GM19035 (cell line): Measurements from ENCODE around the gene KRT5.

ENCODE experiments used
- ATAC-seq: cut with Tn5 transposase; IDR thresholded peaks from one replicate; pipeline ENCODE4 v1.9.1; 2021; ENCODE audit not compliant: unreplicated experiment

KRT5 gene

DNA sequence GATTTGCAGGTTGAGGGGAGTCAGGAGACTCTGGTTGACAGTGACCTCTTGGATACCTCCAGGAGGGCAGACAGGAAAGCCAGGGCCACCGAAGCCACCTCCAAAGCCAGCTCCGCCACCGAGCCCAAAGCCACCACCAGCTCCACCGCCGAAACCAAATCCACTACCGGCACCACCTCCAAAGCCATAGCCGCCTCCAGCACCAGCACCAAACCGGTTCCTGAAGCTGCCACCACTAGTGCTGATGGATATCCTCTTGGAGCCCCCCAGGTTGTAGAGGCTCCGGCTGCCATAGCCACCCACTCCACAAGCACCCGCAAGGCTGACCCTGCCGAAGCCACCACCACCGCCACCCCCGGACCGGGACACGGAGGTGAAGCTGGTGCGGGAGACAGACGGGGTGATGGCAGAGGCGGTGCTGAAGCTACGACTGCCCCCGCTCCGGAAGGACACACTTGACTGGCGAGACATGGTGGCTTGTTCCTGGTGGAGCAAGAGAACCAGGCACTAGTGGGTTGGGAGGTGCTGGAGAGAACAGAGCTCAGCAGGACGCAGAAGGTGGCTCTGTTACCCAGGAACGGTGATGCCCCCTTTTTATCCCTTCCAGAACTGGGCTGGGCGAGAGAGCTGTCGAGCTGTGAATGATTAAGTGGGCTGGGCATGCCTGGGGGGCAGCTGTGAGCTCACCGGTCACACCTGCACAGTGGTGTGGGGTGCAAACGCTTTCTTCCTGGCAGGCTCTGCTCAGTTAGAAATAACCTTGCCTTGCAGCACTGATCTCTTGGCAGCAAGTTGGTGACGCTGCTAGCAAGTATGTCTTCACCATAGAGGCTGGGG is at the start of gene KRT5:
TSS of gene KRT5 (minus strand) at position 569 of the 837 bp plus-strand sequence. CDS start at position 471, 98 bp downstream.
- no peak for ATAC-seq

DNA sequence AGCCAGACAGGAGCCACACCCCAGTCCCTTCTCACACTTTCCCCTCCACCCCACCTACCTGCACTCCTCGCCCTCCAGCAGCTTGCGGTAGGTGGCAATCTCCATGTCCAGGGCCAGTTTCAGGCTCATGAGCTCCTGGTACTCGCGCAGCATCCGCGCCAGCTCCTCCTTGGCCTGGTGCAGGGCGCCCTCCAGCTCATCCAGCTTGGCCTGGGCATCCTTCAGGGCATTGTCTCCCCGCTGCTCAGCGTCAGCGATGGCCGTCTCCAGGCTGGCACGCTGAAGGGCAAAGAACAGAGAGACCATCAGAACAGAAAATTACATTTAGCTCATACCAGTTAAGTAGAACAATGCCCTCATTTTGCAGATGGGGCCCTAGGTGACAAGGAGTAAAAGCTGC is 47.9 kb upstream of the KRT5 start:
- ATAC-seq: no peak

DNA sequence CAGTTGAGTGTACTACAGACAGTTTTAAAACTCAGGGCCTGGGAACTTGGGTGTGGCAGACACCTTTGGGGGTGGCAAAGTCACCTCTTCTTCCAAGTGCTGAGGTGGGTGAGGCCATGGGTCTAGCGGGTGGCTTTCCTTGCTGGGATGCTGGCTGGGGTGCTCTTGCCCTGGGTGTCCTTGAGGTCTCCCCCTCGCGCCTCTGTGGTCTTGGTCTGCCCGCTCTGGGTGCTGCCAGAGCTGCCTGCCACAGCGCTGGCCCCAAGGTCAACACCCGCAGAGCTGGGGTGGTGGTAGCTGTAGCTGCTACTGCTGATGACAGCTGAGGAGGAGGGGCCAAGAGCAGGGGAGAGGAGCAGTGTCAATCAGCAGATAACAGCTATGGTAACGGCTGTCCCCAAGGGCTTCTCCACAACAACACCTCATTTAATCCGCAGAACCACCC is 46.7 kb upstream of the KRT5 start:
- no peak for ATAC-seq

DNA sequence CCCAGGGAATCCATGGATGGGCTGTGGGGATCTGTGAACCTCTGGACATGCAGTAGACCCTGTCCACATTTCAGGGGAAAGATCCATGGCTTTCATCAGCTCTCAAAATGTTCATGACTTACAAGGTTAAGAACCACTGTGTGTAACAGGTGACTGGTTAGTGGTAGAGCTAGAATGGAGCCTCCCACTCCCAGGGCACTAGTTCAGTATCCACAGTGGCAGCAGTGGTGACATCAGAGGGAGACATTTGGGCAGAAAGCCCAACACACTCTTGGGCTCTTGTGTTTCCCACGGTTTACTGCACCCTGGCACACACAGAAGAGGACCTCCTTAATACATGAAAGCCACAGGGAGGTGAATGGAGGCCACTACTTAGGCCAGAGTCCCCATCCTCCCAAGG is 44.4 kb upstream of the KRT5 start:
- no peak for ATAC-seq

DNA sequence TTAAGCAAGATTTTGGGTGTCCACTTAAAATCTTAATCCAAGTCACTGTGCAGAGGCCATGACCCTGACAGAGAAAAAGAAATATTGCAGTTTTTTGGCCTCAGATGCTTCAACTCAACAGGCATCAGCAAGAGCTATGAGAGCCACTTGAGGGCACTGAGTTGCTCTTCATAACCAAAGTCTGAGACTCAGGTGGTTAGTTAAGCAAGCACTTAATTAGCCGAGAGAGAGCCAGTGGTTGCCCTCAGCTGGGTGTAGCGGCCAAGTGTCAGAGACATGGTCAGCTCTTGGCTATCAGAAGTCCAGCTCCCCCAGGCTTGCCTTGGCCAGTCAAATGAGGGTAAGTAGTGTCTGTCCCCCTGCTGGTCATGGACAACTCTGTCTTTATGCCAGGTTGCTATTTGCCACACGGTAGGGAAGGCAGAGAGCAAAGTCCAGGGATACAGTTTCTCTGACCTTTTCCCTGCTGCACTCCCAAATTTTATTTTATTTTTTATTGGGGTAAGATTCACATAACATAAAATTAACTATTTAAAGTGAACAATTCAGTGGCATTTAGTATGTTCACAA is 41.8 kb upstream of the KRT5 start:
- ATAC-seq: no peak

DNA sequence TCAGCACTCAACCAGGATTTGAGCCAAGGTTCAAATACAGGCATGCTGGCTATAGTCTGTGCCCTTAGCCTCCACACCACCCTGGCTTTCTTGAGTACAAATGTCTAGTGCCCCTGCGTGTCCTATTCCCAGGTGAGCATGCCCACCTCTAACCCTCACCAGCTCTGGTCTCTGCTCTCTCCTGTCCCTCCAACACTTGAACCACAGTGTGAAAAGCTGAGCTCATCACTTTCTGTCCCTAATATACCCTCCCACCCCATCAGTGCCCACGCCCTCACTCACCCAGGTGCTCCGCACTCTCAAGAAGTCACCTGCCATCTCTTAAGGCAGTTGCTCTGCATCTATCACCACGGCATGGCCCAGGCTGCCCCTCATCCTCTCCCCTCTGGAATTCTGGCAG is 39.8 kb upstream of the KRT5 start:
- no peak for ATAC-seq

DNA sequence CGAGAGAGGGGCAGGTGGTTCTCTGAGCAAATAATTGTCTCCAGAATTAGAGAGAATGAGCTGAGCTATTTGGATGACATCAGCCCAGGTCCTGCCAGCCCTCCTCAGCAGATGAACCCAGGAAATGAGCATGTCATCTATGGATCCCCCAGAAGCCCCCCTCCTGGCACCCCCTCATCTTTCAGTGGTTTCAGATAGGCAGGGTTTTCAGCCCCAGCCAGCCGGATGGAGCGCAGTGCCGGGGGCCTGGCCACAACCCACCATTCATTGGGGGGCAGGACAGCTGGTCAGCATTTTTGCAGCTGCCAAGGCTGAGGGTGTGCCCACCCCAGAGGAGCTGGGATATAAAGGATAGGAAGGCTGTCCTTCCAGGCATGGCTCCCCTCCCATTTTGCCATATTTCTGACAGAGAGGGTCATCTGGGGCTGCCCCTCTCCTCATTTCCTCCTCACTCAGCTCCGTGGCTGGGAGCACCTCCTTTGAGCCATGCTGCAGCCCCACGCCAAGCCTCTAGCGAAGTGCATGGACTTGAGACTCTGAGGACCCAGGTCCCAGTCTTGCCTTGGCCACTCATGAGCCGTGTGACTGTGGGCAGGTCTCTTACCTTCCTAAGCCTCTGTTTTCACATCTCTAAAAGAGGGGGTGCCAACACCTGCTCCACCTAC is 38.7 kb upstream of the KRT5 start:
- no peak for ATAC-seq

DNA sequence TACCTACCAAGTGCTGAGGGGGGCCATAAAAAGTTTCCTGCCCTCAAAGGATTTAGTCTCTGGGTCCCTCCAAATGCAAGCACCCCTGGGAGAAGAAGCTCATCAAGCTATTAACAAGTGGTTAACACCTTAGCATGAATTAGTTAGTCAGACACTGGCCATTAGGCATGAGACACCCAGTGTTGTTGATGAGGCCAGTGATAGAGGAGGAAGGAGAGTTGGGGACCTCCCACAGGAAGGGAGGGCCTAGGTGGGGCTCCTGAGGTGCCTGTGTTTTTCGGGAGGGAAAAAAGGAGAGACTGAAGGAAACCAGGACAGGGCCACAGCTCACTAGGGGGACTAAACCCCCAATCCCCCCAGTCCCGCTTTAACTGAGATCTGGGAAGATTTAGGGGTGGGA is 37.3 kb upstream of the KRT5 start:
- no peak for ATAC-seq

DNA sequence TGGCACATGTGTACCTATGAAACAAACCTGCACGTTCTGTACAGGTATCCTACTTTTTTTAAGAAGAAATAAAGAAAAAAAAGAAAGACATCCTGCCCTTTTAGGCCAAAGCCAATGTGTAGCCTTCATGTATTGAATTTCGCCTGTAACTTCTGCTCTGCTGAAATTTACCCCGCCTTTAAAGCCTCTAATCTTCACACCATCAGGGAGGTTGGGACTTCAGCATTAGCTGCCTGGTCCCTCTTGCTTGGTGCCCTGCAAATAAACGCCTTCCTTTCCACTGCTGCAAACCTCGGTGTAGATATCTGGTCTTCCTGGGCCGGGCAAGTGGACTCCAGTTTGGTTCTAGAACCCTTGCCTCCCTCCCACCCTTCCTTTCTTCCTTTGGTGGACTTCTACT is 35.4 kb upstream of the KRT5 start:
- no peak for ATAC-seq

DNA sequence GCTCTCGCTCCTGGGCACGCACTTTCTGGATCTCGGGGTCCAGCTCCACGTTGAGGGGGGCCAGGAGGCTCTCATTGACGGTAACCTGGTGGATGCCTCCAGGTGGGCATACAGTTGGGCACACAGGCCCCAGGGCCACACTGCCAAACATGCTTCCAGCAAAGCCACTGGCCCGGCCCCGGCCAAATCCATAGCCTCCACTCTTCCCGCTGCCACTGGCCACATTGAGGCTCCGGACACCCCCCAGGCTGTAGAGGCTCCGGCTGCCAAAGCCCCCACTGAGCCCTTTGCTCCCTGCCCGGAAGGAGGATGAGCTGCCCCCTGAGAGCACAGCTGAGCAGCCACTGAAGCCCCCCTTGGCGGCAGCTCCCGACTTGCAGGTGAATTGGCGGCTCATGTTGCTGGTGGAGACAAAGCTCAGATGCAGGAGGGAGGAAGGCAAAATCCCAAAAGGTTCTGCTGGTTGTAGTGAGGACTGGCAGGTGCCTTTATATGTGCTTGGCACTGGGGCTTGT is 32.5 kb upstream of the KRT5 start, which contains the start of gene KRT71:
TSS of gene KRT71 (minus strand) at position 465 of the 515 bp plus-strand sequence. CDS start at position 397, 68 bp downstream.
- no peak for ATAC-seq

DNA sequence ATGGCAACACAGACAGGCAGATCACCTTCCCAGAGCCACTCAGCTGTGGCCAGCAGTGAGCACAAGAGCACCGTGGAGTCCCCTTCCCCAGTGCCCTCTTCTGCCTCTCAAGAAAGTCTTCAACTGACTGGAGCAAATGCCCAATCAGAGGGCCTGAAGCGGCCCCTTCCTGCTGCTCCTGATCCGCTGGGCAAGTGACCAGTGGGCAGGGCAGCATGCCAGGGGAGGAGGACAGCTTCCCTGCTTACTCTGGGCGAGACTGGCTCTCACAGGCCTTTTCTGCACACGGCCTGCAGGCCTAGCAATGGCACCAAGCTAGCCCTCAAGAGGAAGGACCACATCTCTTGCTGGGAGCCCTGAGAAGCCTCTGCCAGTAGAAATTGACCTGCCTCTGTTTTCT is 31.9 kb upstream of the KRT5 start:
- ATAC-seq: no peak

DNA sequence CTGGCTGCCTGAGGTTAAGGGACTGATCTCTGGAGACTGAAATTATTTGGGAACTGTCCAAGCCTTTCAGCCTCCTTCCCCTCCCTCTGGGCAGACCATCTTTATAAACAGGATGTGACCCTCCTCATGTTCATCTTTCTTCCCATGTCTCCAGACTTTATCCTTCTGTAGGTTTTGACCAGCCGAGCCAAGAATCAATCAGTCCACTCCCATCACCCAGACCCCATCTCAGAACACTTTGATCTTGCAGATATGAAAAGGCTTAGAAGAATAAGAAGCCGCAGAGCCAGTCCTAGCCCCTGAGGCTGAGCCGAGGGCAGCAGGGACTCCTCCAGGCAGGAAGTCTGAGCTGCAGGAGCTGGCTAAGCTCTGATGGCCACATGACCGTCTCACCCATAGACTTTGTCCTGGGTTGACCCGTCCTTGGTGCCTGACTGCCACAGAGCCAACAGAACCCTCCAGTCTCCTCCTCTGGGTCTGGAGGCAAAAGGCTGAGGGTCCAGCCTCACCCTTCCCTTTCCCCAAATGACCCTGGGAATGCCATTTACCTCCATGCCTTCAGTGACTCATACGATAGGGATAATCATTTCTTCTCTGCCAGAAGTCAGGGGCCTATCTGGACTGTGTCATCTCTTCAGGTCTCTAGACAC is 31.1 kb upstream of the KRT5 start:
- no peak for ATAC-seq

DNA sequence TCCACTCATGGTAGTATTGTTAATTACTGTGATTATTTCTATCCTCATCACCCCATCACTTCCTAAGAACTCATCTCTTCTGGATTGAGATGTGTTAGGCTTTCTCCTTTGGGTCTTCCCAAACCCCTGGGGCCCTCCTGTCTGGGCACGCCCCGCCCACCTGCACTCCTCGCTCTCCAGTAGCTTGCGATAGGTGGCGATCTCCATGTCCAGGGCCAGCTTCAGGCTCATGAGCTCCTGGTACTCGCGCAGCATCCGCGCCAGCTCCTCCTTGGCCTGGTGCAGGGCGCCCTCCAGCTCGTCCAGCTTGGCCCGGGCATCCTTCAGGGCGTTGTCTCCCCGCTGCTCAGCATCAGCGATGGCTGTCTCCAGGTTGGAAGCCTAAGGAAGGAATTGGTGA is 25.9 kb upstream of the KRT5 start:
- no peak for ATAC-seq

DNA sequence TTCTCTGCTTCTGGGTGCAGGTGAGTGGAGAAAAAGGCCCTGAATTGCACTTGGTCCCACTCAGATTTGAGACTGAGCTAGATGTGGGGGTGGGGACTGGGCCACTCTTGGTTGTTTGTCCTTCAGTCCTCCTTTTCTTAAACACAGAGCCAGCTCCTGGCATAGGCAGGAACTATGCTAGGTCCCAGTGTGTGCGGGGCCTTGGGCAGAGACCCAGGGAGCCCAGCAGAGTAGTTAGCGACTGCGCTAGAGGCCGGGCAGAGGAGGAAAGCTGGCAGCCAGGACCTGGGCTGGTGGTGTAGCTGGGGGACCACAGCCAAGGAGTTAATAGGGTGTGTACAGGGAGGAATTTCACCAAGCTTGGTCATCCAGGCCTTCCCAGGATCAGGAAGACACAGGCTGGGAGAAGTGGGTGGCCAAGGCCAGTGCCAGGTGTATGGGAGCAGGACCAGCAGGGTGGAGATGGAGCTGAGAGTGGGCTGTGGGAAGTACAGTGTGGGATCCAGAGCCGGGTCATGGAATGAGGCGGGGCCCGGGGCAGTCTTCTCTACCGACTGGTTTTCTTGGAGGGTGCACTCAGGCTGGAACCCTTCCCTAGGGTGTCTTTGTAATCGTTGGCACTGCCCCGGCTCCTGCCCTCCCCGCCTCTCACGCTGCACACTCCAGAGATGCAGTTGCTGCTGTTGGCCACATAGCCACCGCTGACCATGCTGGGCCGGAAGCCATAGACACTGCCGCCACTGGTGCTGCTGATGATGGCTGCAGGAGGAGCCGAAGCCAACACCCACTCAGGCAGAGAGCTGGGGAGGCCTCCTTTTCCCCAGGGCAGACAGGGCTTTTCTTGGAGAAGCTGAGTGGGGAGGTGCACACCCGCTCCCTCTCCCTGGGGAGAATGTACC is 24.0 kb upstream of the KRT5 start:
- no peak for ATAC-seq

DNA sequence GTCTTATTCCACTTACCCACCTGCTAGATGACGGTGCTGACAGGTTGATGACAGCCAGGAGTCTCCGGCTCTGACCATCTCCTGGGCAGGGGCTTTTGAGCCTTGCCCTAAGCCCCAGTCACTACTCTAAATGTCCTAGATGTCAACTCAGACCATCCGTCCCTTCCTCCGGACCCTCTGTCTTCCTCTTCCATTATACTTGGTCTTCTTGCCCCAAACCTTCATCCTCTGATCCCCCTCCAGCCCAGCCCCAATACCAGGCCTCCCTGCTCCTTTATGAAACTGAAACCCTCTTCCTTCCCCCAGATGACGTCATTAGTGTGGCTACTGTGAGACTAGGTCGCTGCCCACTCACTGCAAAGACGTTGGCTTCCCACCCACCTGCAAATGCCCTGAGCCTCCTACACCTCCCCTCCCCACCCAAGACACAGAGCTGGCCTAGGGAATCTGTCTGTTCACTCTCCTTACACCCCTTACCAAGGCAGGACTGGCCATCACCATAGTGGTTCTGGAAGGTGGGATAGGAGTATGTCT is 22.7 kb upstream of the KRT5 start:
- ATAC-seq: no peak

DNA sequence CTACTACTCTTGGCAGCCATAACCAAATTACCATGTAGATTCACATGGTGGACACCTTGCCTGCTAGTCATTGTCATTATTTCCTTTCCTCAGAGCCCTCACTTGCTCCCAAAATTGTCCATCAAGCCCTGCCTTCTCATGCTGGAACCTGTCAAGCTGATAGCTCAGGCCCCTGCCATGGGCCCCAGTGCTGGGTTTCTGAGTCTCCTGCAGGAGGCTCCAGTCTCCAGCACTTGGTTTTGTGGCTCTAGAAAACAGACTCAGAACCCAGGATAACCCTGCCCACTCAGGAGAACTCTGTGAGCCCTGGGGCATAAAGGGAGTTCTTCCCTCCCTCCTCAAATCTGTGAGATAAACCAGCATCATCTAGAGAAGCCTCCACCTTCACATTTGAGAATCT is 22.0 kb upstream of the KRT5 start:
- no peak for ATAC-seq

DNA sequence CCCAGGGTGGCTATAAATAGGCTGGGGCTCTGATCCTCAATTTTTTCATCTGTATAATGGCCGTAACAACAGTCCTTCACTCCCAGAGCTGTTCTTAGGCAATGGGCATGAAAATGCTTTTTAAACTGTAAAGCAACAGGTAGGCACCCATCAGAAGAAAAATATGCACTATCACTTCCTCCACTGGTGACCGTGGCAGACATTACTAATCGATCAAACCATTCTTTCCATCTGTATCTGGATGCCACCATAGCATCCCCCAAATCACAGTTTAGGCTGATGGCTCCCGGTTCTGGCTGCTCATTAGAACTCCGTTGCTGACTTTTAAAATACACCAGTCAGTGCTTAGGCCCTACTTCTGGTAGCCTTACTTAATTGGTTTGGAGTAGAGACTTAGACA is 21.5 kb upstream of the KRT5 start:
- ATAC-seq: no peak

DNA sequence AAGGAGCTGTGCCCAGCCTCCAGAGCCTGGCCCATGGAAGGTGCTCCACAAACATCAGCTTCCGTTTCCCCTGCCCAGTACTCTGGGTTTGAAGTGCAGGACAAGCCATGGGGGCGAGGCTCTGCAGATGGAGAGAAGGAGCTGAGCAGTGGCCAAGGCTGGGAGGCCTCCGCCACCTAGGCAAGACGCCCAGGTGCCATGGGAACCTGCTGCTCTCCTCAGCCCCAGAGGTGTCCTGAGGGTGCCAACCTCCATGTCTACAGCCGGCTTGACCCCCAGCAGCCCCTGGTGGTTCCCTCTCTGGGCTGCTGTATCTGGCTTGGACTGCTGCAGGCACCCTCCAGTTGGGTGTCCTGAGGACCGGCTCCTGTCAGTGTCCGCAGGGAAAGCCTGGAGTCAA is 20.3 kb upstream of the KRT5 start:
- no peak for ATAC-seq

DNA sequence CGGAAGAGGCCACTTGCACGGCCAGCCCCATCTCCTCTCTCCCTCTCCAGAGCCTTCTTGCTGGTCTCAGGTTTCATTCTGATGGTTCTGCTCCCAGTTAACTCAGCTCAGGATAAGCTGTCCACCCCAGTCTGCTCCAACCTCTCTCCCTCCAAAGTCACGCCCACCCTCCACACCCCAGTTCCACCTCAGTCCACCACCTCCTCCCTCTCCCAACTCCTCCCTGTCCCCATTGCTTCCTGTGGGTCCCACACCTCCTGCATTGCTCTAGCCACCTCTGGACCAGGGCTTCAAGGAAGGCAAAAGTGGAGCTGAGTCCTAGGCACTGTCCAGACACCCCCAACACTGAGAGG is 19.6 kb upstream of the KRT5 start:
- no peak for ATAC-seq
